Hair follicle dermal papilla cell (primary cell): ENCODE data around the gene LEF1. TPM values are rescaled to one million over a fixed set of nuclear protein-coding genes. Genes with fewer than 3 reads are reported as not detected.

Experiments
- total RNA-seq: library from RNA; depleted of rRNA; stranded (reverse); fragments of >200 nt; gene quantifications from 2 replicates; pipeline ENCODE4 v1.2.3, GENCODE V29; 2012

LEF1 gene
- total RNA-seq = 49.1 and 49.5 TPM in 2 replicates

GRCh38 chr4:108168671-108169523 is at the start of gene LEF1:
Gene LEF1, minus strand, starts transcription at chr4:108168932. Its CDS starts 1,165 bp downstream, at chr4:108167767.

Other genes with a start within 250 kb of the LEF1 start
- gene CYP2U1, start 237.4 kb downstream of the LEF1 start, total RNA-seq = 22.2 and 32.5 TPM in 2 replicates
- gene HADH, start 179.0 kb downstream of the LEF1 start, total RNA-seq = 16.6 and 20.6 TPM in 2 replicates